CD8-positive, alpha-beta memory T cell (primary cell): ENCODE results near the gene TSPOAP1. TPM values are rescaled to one million over a fixed set of nuclear protein-coding genes. Genes with fewer than 3 reads are reported as not detected.
A peak's percentile ranks its signal among the peaks of the same experiment; 100 is the strongest.

Experiments
- CTCF ChIA-PET: fragments of 350-600 bp; sonication (Branson Sonifier 250); formaldehyde crosslinking; loops from one replicate; lab custom pipeline; 2021; ENCODE audit warnings: antibody characterized with exemption; lab: Charles Lee
- POLR2A ChIA-PET: fragments of 350-600 bp; sonication (Branson Sonifier 250); formaldehyde crosslinking; loops from one replicate; lab custom pipeline; 2021; ENCODE audit warnings: antibody characterized with exemption; lab: Charles Lee
- DNase-seq, 5 donors: peaks; one replicate each; pipeline versions ENCODE4 v3.0.0 to v3.0.0-alpha.2; 2020 to 2022; ENCODE audit warnings: mixed read lengths in 1 of 5
- H3K27ac ChIP-seq: one replicate; pipeline ENCODE4 v1.7.0; 2013; ENCODE audit warnings: low read depth, mild to moderate bottlenecking, low read length, moderate library complexity
- H3K27me3 ChIP-seq: 2 replicates; pipeline ENCODE4 v1.7.0; 2013; ENCODE audit warnings: low read length, mild to moderate bottlenecking; ENCODE audit not compliant: insufficient read depth, poor library complexity, severe bottlenecking
- H3K36me3 ChIP-seq: 2 replicates; pipeline ENCODE4 v1.7.0; 2013; ENCODE audit warnings: mild to moderate bottlenecking, low read length, moderate library complexity; ENCODE audit not compliant: insufficient read depth
- H3K4me1 ChIP-seq: 2 replicates; pipeline ENCODE4 v1.7.0; 2013; ENCODE audit warnings: mild to moderate bottlenecking, low read length, moderate library complexity; ENCODE audit not compliant: insufficient read depth
- H3K4me3 ChIP-seq: 2 replicates; pipeline ENCODE4 v1.7.0; 2013; ENCODE audit warnings: mild to moderate bottlenecking, low read length
- H3K9me3 ChIP-seq: 2 replicates; pipeline ENCODE4 v1.7.0; 2013; ENCODE audit warnings: mild to moderate bottlenecking, low read length
- H3K27ac Mint-ChIP-seq, 8 donors: one replicate each; pipeline ENCODE4 v1.8.0; 2020 to 2021; ENCODE audit warnings: mixed read lengths in 8 of 8, mild to moderate bottlenecking in 6 of 8, inconsistent platforms in 3 of 8, moderate library complexity in 3 of 8
- H3K27me3 Mint-ChIP-seq, 2 donors: one replicate each; pipeline ENCODE4 v1.8.0; 2020 to 2021; ENCODE audit warnings: mixed read lengths in 2 of 2, mild to moderate bottlenecking in 1 of 2, moderate library complexity in 1 of 2
- H3K36me3 Mint-ChIP-seq, 3 donors: one replicate each; pipeline ENCODE4 v1.8.0; 2020 to 2021; ENCODE audit warnings: mixed read lengths in 3 of 3, inconsistent platforms in 1 of 3, mild to moderate bottlenecking in 1 of 3
- H3K4me1 Mint-ChIP-seq, 3 donors: one replicate each; pipeline ENCODE4 v1.8.0; 2020 to 2021; ENCODE audit warnings: mixed read lengths in 3 of 3, inconsistent platforms in 1 of 3, mild to moderate bottlenecking in 1 of 3
- H3K4me3 Mint-ChIP-seq, 7 donors: one replicate each; pipeline ENCODE4 v1.8.0; 2020 to 2021; ENCODE audit warnings: mixed read lengths in 7 of 7, mild to moderate bottlenecking in 6 of 7, moderate library complexity in 4 of 7, inconsistent platforms in 2 of 7
- H3K9me3 Mint-ChIP-seq, 5 donors: one replicate each; pipeline ENCODE4 v1.8.0; 2020 to 2022; ENCODE audit warnings: mixed read lengths in 5 of 5, mild to moderate bottlenecking in 3 of 5, moderate library complexity in 2 of 5, inconsistent platforms in 1 of 5
- polyA plus RNA-seq: library from polyadenylated mRNA; unstranded; fragments of 300-500 nt; fragmentation: Illumina TruSeq; gene quantifications from one replicate; pipeline ENCODE4 v1.2.3, GENCODE V29; 2021
- total RNA-seq, 2 experiments: library from RNA; stranded (reverse); gene quantifications; one replicate each; pipeline ENCODE4 v1.2.3, GENCODE V29; 2021

TSPOAP1 gene
- total and polyA plus RNA-seq, 3 experiments from 2014 or later, result 4.0 to 15.0 (median 14.4) TPM

- Mint-ChIP-seq H3K27me3 (peaks cover 6 to 42% of the 10 kb centered on the region in 2 donors), H3K9me3 (no peaks in the 10 kb centered on the region), H3K36me3 (no peaks in the 10 kb centered on the region), H3K27ac (no peak overlapping the region), H3K4me3 (no peak overlapping the region), H3K4me1 (peaks cover 0 to 5% (median 5%) of the 10 kb centered on the region in 3 donors)
- no peak for DNase-seq
- POLR2A ChIA-PET, result no interaction called here
- CTCF ChIA-PET, result no interaction called here
- no peaks in the 10 kb centered on the region for H3K9me3 ChIP-seq
- no peaks in the 10 kb centered on the region for H3K36me3 ChIP-seq
- H3K27me3 ChIP-seq, result no peaks in the 10 kb centered on the region
- H3K4me1 ChIP-seq, result no peaks in the 10 kb centered on the region
- H3K27ac ChIP-seq, result no peak overlapping the region
- H3K4me3 ChIP-seq, result no peak overlapping the region
Measured at GRCh38 chr17:58283674-58284612, 44.7 kb downstream of the TSPOAP1 start.

GRCh38 chr17:58282442-58282841 lies 46.2 kb downstream of the TSPOAP1 start:
- ChIA-PET CTCF (no interaction called here), POLR2A (no interaction called here)
- Histone ChIP-seq H3K27ac (no peak overlapping the region), H3K9me3 (no peaks in the 10 kb centered on the region), H3K4me3 (no peak overlapping the region), H3K27me3 (no peaks in the 10 kb centered on the region), H3K36me3 (no peaks in the 10 kb centered on the region), H3K4me1 (no peaks in the 10 kb centered on the region)
- Mint-ChIP-seq H3K27ac (no peak overlapping the region), H3K27me3 (peaks cover 12 to 47% of the 10 kb centered on the region in 2 donors), H3K9me3 (no peaks in the 10 kb centered on the region), H3K4me3 (no peak overlapping the region), H3K36me3 (no peaks in the 10 kb centered on the region), H3K4me1 (peaks cover 0 to 9% (median 7%) of the 10 kb centered on the region in 3 donors)
- no peak for DNase-seq

- peaks cover 0 to 9% (median 7%) of the 10 kb centered on the region in 3 donors for H3K4me1 Mint-ChIP-seq
- H3K4me1 ChIP-seq, result no peaks in the 10 kb centered on the region
- POLR2A ChIA-PET, result no interaction called here
- no peak overlapping the region for H3K27ac Mint-ChIP-seq
- H3K36me3 Mint-ChIP-seq, result no peaks in the 10 kb centered on the region
- no peak overlapping the region for H3K27ac ChIP-seq
- no peaks in the 10 kb centered on the region for H3K9me3 Mint-ChIP-seq
- no peaks in the 10 kb centered on the region for H3K9me3 ChIP-seq
- no peak overlapping the region for H3K4me3 ChIP-seq
- CTCF ChIA-PET, result no interaction called here
- H3K27me3 ChIP-seq, result no peaks in the 10 kb centered on the region
- no peaks in the 10 kb centered on the region for H3K36me3 ChIP-seq
- H3K27me3 Mint-ChIP-seq, result peaks cover 12 to 42% of the 10 kb centered on the region in 2 donors
- no peak for DNase-seq
- H3K4me3 Mint-ChIP-seq, result no peak overlapping the region
Measured at GRCh38 chr17:58281511-58282011, 47.0 kb downstream of the TSPOAP1 start.

GRCh38 chr17:58280480-58281217 lies 47.9 kb downstream of the TSPOAP1 start, which contains the start of gene MPO:
MPO (minus strand) TSS chr17:58280935; CDS start chr17:58280758, 177 bp downstream.
- H3K9me3 Mint-ChIP-seq, result no peaks in the 10 kb centered on the region
- no peak within 1 kb of the TSS for H3K4me3 ChIP-seq
- H3K4me1 Mint-ChIP-seq, result peaks cover 0 to 9% (median 7%) of the 10 kb centered on the region in 3 donors
- POLR2A ChIA-PET, result no interaction called here
- no peak for DNase-seq
- H3K36me3 Mint-ChIP-seq, result no peaks in the 10 kb centered on the region
- H3K27ac ChIP-seq, result no peak within 1 kb of the TSS
- peaks cover 15 to 46% of the 10 kb centered on the region in 2 donors for H3K27me3 Mint-ChIP-seq
- H3K27me3 ChIP-seq, result no peaks in the 10 kb centered on the region
- H3K27ac Mint-ChIP-seq, result peak within 1 kb of the TSS in 1 of 8 donors; percentile 42
- no peaks in the 10 kb centered on the region for H3K9me3 ChIP-seq
- H3K36me3 ChIP-seq, result no peaks in the 10 kb centered on the region
- H3K4me1 ChIP-seq, result no peaks in the 10 kb centered on the region
- H3K4me3 Mint-ChIP-seq, result no peak within 1 kb of the TSS
- CTCF ChIA-PET, result interaction anchor here (1.1 kb wide), 1 partner anchor 63 kb away, joined by 3 read pairs; no protein-coding TSS in a partner anchor

- H3K4me1 ChIP-seq, result no peaks in the 10 kb centered on the region
- H3K27ac Mint-ChIP-seq, result no peak overlapping the region
- H3K4me3 Mint-ChIP-seq, result peak overlapping the region in 1 of 7 donors; percentile 32
- no peak for DNase-seq
- H3K4me1 Mint-ChIP-seq, result peaks cover 0 to 9% (median 7%) of the 10 kb centered on the region in 3 donors
- POLR2A ChIA-PET, result no interaction called here
- H3K27ac ChIP-seq, result no peak overlapping the region
- H3K36me3 ChIP-seq, result no peaks in the 10 kb centered on the region
- CTCF ChIA-PET, result interaction anchor here (1.1 kb wide), 1 partner anchor 64 kb away, joined by 3 read pairs; no protein-coding TSS in a partner anchor
- H3K27me3 Mint-ChIP-seq, result peaks cover 12 to 42% of the 10 kb centered on the region in 2 donors
- H3K9me3 Mint-ChIP-seq, result no peaks in the 10 kb centered on the region
- no peaks in the 10 kb centered on the region for H3K36me3 Mint-ChIP-seq
- no peak overlapping the region for H3K4me3 ChIP-seq
- H3K9me3 ChIP-seq, result no peaks in the 10 kb centered on the region
- H3K27me3 ChIP-seq, result no peaks in the 10 kb centered on the region
Measured at GRCh38 chr17:58279736-58280479, 48.7 kb downstream of the TSPOAP1 start.

- Mint-ChIP-seq H3K36me3 (no peaks in the 10 kb centered on the region), H3K4me1 (peaks cover 0 to 9% (median 7%) of the 10 kb centered on the region in 3 donors), H3K27me3 (peaks cover 10 to 41% of the 10 kb centered on the region in 2 donors), H3K4me3 (no peak overlapping the region), H3K27ac (no peak overlapping the region), H3K9me3 (no peaks in the 10 kb centered on the region)
- Histone ChIP-seq H3K27me3 (no peaks in the 10 kb centered on the region), H3K4me1 (no peaks in the 10 kb centered on the region), H3K36me3 (no peaks in the 10 kb centered on the region), H3K4me3 (no peak overlapping the region), H3K27ac (no peak overlapping the region), H3K9me3 (no peaks in the 10 kb centered on the region)
- ChIA-PET POLR2A (no interaction called here), CTCF (interaction anchor here (1.1 kb wide), 1 partner anchor 30 kb away, joined by 3 read pairs; no protein-coding TSS in a partner anchor)
- no peak for DNase-seq
Measured at GRCh38 chr17:58279016-58279711, 49.4 kb downstream of the TSPOAP1 start.

- Mint-ChIP-seq H3K4me3 (no peak overlapping the region), H3K27me3 (peaks cover 10 to 41% of the 10 kb centered on the region in 2 donors), H3K9me3 (no peaks in the 10 kb centered on the region), H3K27ac (peak overlapping the region in 1 of 8 donors; percentile 78), H3K36me3 (no peaks in the 10 kb centered on the region), H3K4me1 (peaks cover 0 to 9% (median 7%) of the 10 kb centered on the region in 3 donors)
- CTCF ChIA-PET, result interaction anchor here (1.1 kb wide), 1 partner anchor 29 kb away, joined by 3 read pairs; no protein-coding TSS in a partner anchor
- Histone ChIP-seq H3K27ac (no peak overlapping the region), H3K4me3 (no peak overlapping the region), H3K27me3 (no peaks in the 10 kb centered on the region), H3K9me3 (no peaks in the 10 kb centered on the region), H3K36me3 (no peaks in the 10 kb centered on the region), H3K4me1 (no peaks in the 10 kb centered on the region)
- DNase-seq, result no peak
- POLR2A ChIA-PET, result no interaction called here
Measured at GRCh38 chr17:58278661-58279015, 50.0 kb downstream of the TSPOAP1 start.
